ENCODE measurements around the gene CCSER1.

The CCSER1 gene

DNA sequence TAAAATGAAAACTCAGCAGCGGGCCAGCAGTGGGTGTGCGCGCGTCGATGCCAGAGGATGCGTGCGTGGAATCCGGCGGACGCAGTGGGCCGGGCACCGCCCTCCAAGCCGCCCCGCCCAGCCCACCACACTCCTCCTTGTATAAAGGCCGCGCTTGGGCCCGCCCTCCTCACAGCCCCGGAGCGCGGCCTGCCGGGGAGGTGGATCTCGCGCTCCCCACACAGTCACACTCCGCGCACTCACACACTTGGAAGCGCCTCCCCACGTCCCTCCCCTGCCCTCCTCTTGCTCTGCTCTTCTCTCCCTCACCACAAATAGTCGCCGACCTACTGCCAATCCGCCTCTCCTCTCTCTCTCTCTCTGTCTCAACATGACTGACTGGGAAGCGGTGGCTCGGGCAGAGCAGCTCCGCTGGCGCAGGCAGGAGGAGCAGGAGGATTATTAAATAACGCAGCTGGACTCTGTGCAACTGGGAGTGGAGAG is at the start of gene CCSER1:
CCSER1 (plus strand) TSS at position 172 of the 483 bp plus-strand sequence.
- peak; percentile 84 for DNase-seq

DNA sequence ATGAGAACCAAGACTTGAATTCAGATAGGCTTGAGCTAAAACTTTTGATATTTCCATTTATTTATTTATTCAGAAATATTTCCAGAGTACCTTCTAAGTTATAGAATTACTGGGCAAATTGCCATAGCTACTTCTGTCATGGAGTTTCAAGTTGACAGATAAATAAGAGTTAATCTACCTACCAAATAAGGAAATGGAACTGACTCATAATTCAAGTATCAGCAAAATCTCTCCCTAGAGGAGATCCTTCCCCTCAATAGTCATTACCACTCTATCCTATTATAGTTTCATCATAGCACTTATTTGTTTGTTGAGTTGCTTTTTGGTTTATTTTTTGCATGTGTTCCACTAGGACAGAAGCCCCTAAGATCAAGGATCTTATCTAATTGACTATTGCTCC is 48.8 kb upstream of the CCSER1 start:
- no peak for DNase-seq

DNA sequence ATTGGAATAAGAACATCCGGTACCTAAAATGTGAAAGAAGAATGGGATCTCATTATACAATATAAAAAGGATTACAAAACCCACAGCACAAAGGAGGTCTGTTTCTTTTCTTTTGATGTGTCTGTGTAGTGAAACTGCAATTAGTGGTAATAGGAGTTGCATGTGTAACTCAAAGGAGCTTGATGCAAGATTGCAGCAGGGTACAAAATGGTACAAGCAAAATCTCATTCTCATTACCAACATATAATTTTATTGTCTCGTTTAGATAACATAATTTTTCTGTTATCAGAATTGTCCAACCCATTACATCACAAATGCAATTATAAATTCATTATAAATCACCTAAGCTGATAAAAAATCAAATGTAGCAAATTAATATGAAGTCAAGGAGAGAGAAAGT is 47.1 kb upstream of the CCSER1 start:
- no peak for DNase-seq

GRCh38 chr4:90081432-90082144 is 45.6 kb upstream of the CCSER1 start:
- DNase-seq = no peak

GRCh38 chr4:90082449-90082848 is 44.7 kb upstream of the CCSER1 start:
- DNase-seq = no peak

GRCh38 chr4:90084277-90084966 is 42.8 kb upstream of the CCSER1 start:
- DNase-seq = no peak

DNA sequence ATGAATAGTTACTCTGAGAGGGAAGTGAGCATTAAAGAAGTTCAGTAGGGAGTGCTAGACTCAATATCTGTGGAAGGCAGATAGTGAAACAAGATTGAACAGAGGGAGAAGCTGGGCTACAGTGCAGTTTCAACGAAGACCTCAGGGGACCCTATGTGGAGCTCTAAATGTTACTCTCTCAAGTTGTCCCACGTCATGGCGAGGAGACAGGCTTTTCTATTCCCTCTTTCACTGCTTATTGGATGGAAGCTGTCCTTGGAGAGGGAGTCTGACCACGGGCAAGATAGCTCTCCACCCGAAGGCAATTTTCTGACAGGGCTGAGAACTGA is 42.3 kb upstream of the CCSER1 start:
- DNase-seq = no peak

- no peak for DNase-seq
These were observed 33.7 kb upstream of the CCSER1 start for GRCh38 chr4:90093526-90093925.

GRCh38 chr4:90095000-90095399 is 32.2 kb upstream of the CCSER1 start:
- DNase-seq = no peak

- DNase-seq = peak; percentile 40
These were observed 27.4 kb upstream of the CCSER1 start for GRCh38 chr4:90099812-90100211.

DNA sequence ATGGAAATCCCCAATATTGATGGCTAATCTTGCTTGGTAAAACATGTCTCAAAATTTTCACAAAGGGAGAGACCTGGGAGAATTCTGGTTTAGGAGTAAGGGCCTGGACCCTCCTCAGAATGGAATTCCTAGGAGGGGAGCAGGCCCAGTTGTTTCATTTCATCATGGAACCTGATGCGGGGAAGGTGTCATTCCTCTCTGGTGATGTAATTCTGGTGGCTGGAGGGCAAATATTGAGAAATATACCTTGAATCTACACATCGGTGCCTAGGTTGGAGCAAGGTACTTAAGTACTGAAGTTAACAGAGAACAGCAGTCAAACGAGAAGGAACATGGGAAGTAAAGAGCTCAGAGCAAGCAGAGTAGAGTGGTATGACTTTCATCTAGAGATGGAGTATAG is 23.2 kb upstream of the CCSER1 start:
- no peak for DNase-seq

DNA sequence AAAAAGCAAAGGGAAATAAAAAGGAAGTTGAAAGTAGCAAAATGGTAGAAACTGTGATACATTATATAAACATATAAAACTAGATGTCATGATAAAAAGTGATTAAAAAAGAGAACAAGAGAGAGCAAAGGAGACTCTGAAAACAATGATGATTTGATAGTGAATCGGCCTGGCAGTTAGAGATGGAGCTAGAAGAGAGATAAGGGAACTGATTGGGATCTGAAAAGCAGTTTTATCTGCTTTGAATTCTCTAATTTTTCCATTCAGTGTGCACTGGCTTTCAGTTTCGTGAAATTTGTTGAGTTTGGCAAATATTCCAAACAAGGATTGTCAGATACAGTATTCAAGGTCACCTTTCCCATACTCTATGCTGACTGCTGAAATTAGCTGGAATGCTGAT is 21.9 kb upstream of the CCSER1 start:
- DNase-seq = no peak

- no peak for DNase-seq
These were observed 14.5 kb upstream of the CCSER1 start for GRCh38 chr4:90112715-90113114.

GRCh38 chr4:90113881-90114457 is 13.2 kb upstream of the CCSER1 start:
- DNase-seq = no peak

GRCh38 chr4:90118527-90119195 is 8.5 kb upstream of the CCSER1 start:
- no peak for DNase-seq

- DNase-seq = no peak
These were observed 7.2 kb upstream of the CCSER1 start for GRCh38 chr4:90120037-90120436.

DNA sequence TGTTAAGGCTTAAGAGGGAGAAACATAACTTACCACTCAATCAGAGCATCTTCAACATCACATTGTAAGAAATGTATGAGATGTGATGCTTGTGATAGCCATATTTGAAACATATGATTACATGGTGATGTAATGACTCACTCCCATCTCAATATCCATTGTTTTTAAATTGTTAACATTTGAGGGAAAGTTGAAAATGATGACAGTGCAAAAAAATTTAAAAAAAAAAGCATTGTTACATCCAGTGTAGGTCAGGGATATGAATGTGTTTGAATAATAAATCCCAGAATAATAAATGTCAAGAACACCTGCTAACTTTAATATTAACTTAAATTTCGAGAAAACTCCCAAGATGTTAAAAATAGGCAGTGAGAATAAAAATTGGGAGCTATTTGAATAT is 6.4 kb upstream of the CCSER1 start:
- no peak for DNase-seq

DNA sequence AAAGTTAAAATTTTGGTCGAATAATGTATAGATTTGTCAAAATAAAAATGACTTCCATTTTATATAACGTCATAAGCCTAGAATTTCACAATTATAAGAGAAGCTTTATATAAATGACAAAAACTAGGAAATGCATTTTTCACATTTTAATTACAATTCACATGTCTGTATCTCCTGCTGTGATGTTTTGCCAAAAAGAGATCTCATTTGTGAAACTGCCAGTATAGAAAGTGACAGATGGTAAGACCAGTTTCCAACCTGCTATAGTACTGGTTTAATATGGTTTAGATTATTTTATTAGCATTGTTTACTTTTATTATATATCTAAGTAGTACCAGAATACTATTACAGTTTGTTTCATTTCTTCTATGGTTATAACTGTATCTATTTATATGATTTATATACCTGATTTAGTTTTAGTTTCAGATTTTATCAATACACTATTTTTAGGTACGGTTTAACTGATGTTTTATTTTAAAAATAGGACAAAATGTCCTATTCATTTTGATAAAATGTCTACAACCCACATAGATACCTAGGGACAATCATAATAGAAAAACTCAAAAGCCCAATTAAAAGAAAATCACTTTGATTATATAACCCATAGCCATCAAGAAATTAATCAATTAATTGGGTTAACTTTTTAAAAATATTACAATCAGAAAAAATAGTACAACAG is 5.4 kb upstream of the CCSER1 start:
- no peak for DNase-seq

- DNase-seq = no peak
These were observed 4.8 kb upstream of the CCSER1 start for GRCh38 chr4:90122355-90122748.

DNA sequence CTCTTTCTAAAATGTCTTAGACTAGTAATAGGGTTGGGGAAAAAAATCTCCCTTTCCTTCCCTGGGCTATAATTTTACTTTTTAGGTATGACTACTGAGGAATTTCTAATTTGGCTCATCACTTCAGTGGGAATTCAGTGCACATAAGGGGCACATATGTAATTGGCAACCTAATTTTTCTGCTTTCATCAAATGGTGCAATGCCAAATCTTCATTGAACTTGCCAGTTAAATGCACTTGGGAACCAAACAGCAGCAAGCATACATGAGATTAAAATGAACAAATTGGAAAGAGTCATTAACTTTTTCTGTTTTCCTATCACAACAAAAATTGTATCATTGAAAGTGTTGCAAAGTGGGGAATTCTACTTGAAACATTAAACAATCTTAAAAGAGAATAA is 2.9 kb upstream of the CCSER1 start:
- DNase-seq = no peak

DNA sequence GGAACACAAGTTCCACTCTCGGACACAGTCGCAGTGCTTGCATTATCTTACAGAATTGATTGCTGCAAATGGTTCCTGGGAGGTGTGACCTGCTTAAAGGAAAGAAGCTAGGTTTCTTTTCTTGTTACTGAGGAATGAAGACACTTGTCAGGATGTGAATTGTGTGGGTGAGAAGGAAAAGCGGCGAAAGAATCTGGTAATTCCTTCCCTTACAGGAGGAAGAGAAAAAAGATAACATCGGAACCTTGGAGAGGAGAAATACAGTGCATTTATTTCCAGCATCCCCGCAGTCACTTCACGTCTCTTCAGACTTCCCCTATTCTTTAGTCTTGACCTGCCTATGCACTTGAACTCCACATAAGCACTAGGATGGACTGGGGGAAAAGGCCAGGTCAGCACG is 389 bp upstream of the CCSER1 start:
- peak; percentile 62 for DNase-seq

DNA sequence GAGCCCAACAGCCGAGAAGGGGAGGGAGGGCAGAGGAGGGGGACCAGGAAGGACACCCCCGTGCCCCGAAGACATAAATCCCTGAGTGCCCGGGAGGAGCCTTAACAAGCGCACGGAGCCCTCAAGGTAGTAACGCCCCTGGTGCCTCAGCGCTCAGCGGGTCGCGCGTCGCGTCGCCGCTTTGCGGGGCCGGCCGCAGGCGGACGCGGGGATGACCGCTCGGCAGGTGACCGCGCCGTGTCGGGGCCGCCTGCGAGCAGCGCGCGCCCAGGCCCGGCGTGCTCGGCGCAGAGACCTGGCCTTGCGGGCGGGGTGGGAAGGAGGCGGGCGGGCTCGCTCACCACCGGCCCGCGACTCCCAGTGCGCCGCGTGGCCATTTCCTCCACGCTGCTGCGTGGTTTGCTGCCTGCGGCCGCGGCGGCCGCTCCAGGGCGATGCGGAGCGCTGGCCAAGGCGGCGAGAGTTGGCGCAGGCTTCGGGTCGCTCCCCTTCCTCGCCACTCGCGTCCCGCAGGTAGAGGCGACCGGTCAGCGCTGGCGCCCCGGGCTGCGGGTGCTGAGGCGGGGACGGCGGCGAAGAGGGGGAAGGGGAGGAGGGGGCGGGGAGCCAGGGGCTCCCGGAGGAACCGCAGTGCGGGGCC is 632 bp downstream of the CCSER1 start:
- DNase-seq = no peak

Data from KG1 (cell line).